ENCODE measurements around the gene MLLT1.

The MLLT1 gene

DNA sequence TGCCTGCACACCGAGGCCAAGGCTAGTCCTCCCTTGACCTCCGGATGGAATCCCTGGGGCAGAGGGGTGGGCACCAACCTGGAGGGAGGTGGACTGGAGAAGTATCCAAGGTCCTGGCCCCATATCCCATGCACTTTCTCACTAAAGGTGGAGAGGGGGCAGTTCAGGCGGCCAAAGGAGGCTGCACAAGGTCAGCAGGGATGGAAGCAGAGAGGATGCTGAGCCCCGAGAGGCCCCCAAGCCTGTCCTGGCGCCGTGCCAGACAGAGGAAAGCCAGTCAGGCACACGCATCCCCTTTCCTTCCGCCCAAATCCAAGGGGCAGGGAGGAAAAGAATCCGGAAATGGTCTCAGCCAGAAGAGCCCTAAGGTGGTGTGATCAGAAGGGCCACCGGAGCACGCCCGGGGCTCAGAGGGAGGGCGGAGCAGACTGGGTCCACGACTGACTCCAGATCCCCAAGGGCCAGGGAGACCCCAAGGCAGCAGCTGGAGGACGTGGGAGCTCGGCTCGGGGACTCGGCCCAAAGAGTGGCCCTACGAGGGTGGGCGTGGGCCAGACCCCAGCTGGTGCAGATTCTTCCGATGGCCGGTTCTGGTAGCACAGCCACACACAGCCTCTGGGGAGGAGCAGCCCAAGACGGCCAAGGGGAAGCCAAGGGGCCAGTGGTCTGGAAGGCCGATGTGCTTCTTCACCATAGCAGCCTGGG is 60.0 kb downstream of the MLLT1 start:
- DNase-seq (ENCODE audit: low read depth), result no peak
- TF ChIP-seq CTCF (IDR thresholded peaks at IDR 0.05; ENCODE audit: insufficient read depth, low read depth, low read length, missing control alignments), result no peak
- H3K4me3 ChIP-seq (ENCODE audit: low read depth, low read length), result no peak overlapping the region

- H3K4me3 ChIP-seq (ENCODE audit: low read depth, low read length), result no peak overlapping the region
- no peak for TF ChIP-seq CTCF (IDR thresholded peaks at IDR 0.05; ENCODE audit: insufficient read depth, low read depth, low read length, missing control alignments)
- DNase-seq (ENCODE audit: low read depth), result no peak
These were observed 60.6 kb downstream of the MLLT1 start for GRCh38 chr19:6219147-6219525.

DNA sequence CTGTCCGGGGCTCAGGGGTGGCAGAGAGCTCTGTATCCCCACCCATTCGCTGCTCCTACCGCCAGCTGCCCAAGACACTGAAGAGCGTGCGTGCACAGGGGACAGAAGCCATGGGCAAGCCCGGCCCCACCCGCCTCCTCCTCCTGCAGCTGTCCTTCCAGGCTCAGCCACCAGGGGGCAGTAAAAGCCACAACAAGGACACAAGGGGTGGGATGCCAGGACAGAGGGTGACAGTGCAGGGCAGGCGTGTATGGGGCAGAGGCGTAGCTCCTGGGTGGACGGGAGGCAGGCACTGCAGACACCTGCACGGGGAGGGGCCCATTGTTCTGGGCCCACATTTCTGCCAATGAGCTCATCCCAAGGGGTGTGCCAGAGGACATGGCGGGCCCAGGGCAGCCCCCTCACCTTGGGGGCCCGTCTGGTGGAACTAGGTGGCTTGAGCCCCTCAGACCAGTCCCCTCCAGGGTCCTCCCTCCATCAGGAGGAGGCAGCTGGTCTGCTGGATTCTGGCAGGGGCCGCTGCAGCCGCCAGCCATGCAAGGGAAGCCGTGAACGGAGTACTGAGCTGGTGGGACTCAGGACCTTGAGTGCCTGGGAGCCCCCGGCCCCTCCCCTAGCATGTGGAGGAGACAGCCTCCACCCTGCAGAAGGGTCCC is 61.2 kb downstream of the MLLT1 start:
- peak; percentile 97 for TF ChIP-seq CTCF (IDR thresholded peaks at IDR 0.05; ENCODE audit: insufficient read depth, low read depth, low read length, missing control alignments)
- no peak overlapping the region for H3K4me3 ChIP-seq (ENCODE audit: low read depth, low read length)
- peak; percentile 88 for DNase-seq (ENCODE audit: low read depth)

- H3K4me3 ChIP-seq (ENCODE audit: low read depth, low read length), result no peak overlapping the region
- DNase-seq (ENCODE audit: low read depth), result no peak
- TF ChIP-seq CTCF (IDR thresholded peaks at IDR 0.05; ENCODE audit: insufficient read depth, low read depth, low read length, missing control alignments), result no peak
These were observed 61.9 kb downstream of the MLLT1 start for GRCh38 chr19:6217752-6218334.

- no peak for TF ChIP-seq CTCF (IDR thresholded peaks at IDR 0.05; ENCODE audit: insufficient read depth, low read depth, low read length, missing control alignments)
- no peak overlapping the region for H3K4me3 ChIP-seq (ENCODE audit: low read depth, low read length)
- no peak for DNase-seq (ENCODE audit: low read depth)
These were observed 62.6 kb downstream of the MLLT1 start for GRCh38 chr19:6216996-6217751.

DNA sequence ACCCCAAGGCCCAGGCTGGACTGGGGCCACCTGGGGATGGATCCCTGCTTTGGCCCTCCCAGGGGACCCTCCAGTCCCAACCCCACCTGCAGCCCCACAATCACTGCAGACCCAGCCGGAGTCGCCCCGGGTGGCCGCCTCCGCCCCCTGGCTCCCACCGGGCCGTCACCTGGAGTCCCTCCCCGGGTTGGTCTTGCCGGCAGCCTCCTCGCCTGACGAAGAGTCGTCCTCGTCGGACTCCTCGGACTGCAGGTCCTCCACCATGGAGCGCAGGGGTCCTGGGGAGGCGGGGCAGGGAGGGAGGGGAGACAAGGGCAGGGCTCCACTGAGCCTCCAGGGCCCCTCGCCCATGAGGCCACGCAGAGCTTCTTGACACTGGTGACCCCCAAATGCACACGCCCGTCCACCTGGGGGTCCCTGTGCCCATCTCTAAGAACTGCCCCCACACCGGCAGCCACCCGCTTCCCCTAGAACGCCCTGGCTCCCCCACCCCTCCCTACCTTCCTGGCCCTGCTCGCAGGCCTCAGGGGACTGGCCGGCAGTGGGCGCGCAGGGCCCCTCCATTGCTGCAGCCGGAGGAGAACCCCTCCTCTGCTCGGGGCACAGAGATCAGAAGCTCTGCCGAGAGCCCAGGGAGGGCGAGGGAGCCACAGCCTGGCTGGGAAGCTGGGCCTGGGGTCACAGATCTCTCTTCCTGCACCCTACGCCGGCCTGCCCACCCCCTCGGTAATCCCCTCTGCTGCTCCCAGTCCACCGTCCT is 63.4 kb downstream of the MLLT1 start:
- TF ChIP-seq CTCF (IDR thresholded peaks at IDR 0.05; ENCODE audit: insufficient read depth, low read depth, low read length, missing control alignments), result no peak
- no peak for DNase-seq (ENCODE audit: low read depth)
- no peak overlapping the region for H3K4me3 ChIP-seq (ENCODE audit: low read depth, low read length)

Data from GM12865 (cell line).